ENCODE measurements around the gene EEF2K. TPM values are rescaled to one million over a fixed set of nuclear protein-coding genes. Genes with fewer than 3 reads are reported as not detected.

Gene EEF2K
- total RNA-seq, 1 donor from 2014 or later = 12.2 TPM

DNA sequence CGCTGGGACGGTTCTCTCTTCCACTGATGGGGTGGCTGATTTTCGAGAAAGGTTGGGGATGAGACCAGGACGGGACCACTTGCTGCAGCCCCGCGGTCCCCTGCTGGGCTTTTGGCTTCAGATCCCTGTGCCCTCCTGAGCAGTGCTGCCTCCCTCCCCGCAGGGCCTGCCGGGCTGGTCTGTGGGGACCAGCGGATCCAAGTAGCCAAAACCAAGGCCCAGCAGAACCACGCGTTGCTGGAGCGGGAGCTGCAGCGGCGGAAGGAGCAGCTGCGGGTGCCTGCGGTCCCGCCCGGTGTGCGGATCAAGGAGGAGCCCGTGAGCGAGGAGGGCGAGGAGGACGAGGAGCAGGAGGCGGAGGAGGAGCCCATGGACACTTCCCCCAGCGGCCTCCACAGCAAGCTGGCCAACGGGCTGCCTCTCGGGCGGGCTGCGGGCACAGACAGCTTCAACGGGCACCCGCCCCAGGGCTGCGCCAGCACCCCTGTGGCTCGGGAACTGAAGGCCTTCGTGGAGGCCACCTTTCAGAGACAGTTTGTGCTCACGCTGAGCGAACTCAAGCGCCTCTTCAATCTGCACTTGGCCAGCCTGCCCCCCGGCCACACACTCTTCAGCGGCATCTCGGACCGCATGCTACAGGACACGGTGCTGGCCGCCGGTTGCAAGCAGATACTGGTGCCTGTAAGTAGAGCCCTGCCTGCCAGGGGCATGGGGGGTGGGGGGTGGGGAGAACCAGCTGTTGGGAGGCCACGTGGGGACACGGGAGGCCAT lies 119.7 kb downstream of the EEF2K start:
- no peak for DNase-seq (ENCODE audit: low read depth)
- TF ChIP-seq CTCF (conservative IDR thresholded peaks at IDR 0.05; ENCODE audit: low read depth, low read length) = no peak
- H3K4me3 ChIP-seq (ENCODE audit: low read depth, low read length) = no peak overlapping the region

DNA sequence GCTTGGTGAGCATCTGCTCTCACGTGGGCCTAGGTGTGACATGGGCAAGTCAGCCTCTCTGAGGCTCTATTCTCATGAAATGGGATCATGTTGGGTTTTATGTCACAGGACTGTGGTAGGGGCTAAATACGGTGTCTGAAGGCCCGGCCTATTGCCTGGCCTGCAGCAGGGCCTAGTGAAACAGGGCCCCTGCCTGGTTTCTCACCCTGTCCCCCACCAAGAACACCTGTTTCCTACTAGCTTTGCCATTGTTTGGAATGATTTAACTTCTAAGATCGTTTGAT lies 120.2 kb downstream of the EEF2K start:
- TF ChIP-seq CTCF (conservative IDR thresholded peaks at IDR 0.05; ENCODE audit: low read depth, low read length) = no peak
- no peak for DNase-seq (ENCODE audit: low read depth)
- H3K4me3 ChIP-seq (ENCODE audit: low read depth, low read length) = no peak overlapping the region

DNA sequence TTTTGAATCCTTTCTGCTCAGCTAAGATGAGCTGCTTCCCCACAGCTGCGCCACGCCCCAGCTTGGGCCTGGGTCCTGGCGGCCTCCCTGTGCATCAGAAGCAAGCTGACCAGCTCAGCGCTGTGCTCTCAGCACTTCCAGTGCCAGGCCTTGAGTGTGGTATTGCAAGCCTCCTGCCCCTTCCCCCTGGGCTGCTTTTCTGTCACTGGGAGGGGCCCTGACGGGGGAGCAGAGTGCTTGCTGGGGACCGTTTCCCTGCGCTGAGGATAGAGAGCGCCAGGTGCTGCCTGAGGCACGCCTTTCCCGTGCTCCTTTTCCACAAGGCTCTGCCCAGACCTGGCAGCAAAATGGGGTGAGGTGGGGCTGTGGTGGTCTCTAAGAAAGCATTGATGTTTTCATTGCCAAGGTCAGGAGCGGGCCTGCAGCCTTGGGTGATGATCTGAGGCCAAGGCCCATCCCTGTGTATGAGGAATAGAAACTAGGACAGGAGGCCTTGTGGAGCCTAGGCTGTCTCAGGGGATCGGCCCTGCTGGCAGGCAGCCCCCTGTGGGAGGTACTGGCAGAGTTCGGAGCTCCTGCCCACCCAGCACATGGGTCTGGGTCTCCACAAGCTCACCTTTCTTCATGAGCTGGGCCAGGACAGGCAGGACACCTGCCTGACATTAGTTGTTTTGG lies 120.8 kb downstream of the EEF2K start:
- H3K4me3 ChIP-seq (ENCODE audit: low read depth, low read length) = no peak overlapping the region
- DNase-seq (ENCODE audit: low read depth) = no peak
- TF ChIP-seq CTCF (conservative IDR thresholded peaks at IDR 0.05; ENCODE audit: low read depth, low read length) = no peak

GRCh38 chr16:22327446-22327775 lies 121.3 kb downstream of the EEF2K start:
- H3K4me3 ChIP-seq (ENCODE audit: low read depth, low read length) = no peak overlapping the region
- no peak for TF ChIP-seq CTCF (conservative IDR thresholded peaks at IDR 0.05; ENCODE audit: low read depth, low read length)
- no peak for DNase-seq (ENCODE audit: low read depth)

- no peak for DNase-seq (ENCODE audit: low read depth)
- no peak for TF ChIP-seq CTCF (conservative IDR thresholded peaks at IDR 0.05; ENCODE audit: low read depth, low read length)
- no peak overlapping the region for H3K4me3 ChIP-seq (ENCODE audit: low read depth, low read length)
Measured at GRCh38 chr16:22328081-22328725, 122.1 kb downstream of the EEF2K start.

GRCh38 chr16:22329199-22329695 lies 123.2 kb downstream of the EEF2K start:
- DNase-seq (ENCODE audit: low read depth) = no peak
- no peak for TF ChIP-seq CTCF (conservative IDR thresholded peaks at IDR 0.05; ENCODE audit: low read depth, low read length)
- H3K4me3 ChIP-seq (ENCODE audit: low read depth, low read length) = no peak overlapping the region
